SK-N-SH treated with all-trans-retinoic acid at 6 μM for 48 hours (cell line): ENCODE data around the gene SMOC1.

Experiments
- CSDC2 ChIP-seq: fragments of 250-450 bp; sonication (Bioruptor Pico); IDR thresholded peaks from 2 replicates; pipeline ENCODE4 v1.5.0; 2020; ENCODE audit warnings: mild to moderate bottlenecking, moderate library complexity
- ESRRG ChIP-seq: fragments of 250-450 bp; sonication (Bioruptor Pico); IDR thresholded peaks from 2 replicates; pipeline ENCODE4 v1.6.1; 2021; ENCODE audit warnings: mild to moderate bottlenecking
- TF ChIP-seq, protein P1 (sequence below): fragments of 250-450 bp; sonication (Bioruptor Pico); IDR thresholded peaks from 2 replicates; pipeline ENCODE4 v1.8.0; 2020; ENCODE audit warnings: mild to moderate bottlenecking, moderate library complexity, borderline replicate concordance

- TF ChIP-seq, protein P1, sequence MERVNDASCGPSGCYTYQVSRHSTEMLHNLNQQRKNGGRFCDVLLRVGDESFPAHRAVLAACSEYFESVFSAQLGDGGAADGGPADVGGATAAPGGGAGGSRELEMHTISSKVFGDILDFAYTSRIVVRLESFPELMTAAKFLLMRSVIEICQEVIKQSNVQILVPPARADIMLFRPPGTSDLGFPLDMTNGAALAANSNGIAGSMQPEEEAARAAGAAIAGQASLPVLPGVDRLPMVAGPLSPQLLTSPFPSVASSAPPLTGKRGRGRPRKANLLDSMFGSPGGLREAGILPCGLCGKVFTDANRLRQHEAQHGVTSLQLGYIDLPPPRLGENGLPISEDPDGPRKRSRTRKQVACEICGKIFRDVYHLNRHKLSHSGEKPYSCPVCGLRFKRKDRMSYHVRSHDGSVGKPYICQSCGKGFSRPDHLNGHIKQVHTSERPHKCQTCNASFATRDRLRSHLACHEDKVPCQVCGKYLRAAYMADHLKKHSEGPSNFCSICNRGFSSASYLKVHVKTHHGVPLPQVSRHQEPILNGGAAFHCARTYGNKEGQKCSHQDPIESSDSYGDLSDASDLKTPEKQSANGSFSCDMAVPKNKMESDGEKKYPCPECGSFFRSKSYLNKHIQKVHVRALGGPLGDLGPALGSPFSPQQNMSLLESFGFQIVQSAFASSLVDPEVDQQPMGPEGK (CRISPR knock-in tag): no peak
- no peak for TF ChIP-seq CSDC2
- no peak for TF ChIP-seq ESRRG (CRISPR knock-in tag)
Observed at GRCh38 chr14:70032016-70032415, 152.8 kb downstream of the SMOC1 start.
